ENCODE data around the gene DNAJC15. TPM values are rescaled to one million over a fixed set of nuclear protein-coding genes. Genes with fewer than 3 reads are reported as not detected.

DNAJC15 gene
- total RNA-seq, 6 donors from 2014 or later = 3.1 to 19.3 (median 9.0) TPM

GRCh38 chr13:43141685-43142084 lies 118.3 kb downstream of the DNAJC15 start:
- no peak overlapping the region for H3K4me3 ChIP-seq
- no peak overlapping the region for H3K27ac ChIP-seq
- ATAC-seq (ENCODE audit: low FRiP score in 2 of 2) (no peak), DNase-seq (no peak)
- TF ChIP-seq CTCF (IDR thresholded peaks at IDR 0.05) = no peak
- TF ChIP-seq POLR2AphosphoS5 (IDR thresholded peaks at IDR 0.05) = no peak
- no peak for TF ChIP-seq POLR2A (IDR thresholded peaks at IDR 0.05)
- no peak for TF ChIP-seq EP300 (IDR thresholded peaks at IDR 0.05)
- H3K9me3 ChIP-seq = no peaks in the 10 kb centered on the region
- H3K36me3 ChIP-seq = no peaks in the 10 kb centered on the region
- H3K27me3 ChIP-seq = no peaks in the 10 kb centered on the region
- WGBS, 2 donors = 67 to 92% methylated on average over 4 of the region's 4 CpGs
- H3K4me1 ChIP-seq = no peaks in the 10 kb centered on the region

GRCh38 chr13:43143591-43143990 lies 120.2 kb downstream of the DNAJC15 start:
- no peaks in the 10 kb centered on the region for H3K36me3 ChIP-seq
- no peak overlapping the region for H3K4me3 ChIP-seq
- TF ChIP-seq POLR2AphosphoS5 (IDR thresholded peaks at IDR 0.05) = no peak
- no peak for DNase-seq
- no peak for ATAC-seq (ENCODE audit: low FRiP score in 2 of 2)
- H3K4me1 ChIP-seq = no peaks in the 10 kb centered on the region
- H3K27ac ChIP-seq = no peak overlapping the region
- WGBS, 2 donors = 56 to 63% methylated on average over 3 of the region's 3 CpGs
- H3K27me3 ChIP-seq = no peaks in the 10 kb centered on the region
- H3K9me3 ChIP-seq = no peaks in the 10 kb centered on the region

- Histone ChIP-seq H3K36me3 (no peaks in the 10 kb centered on the region), H3K4me3 (no peak overlapping the region), H3K9me3 (no peaks in the 10 kb centered on the region), H3K4me1 (no peaks in the 10 kb centered on the region), H3K27ac (no peak overlapping the region), H3K27me3 (no peaks in the 10 kb centered on the region)
- WGBS, 2 donors = 67 to 78% methylated on average over 7 to 8 of the region's 8 CpGs
- TF ChIP-seq EP300 (IDR thresholded peaks at IDR 0.05) = no peak
- no peak for TF ChIP-seq POLR2AphosphoS5 (IDR thresholded peaks at IDR 0.05)
- TF ChIP-seq POLR2A (IDR thresholded peaks at IDR 0.05) = no peak
- TF ChIP-seq CTCF (IDR thresholded peaks at IDR 0.05) = no peak
- no peak for DNase-seq
- no peak for ATAC-seq (ENCODE audit: low FRiP score in 2 of 2)
These were observed 122.3 kb downstream of the DNAJC15 start for GRCh38 chr13:43145534-43146196.

GRCh38 chr13:43146400-43146799 lies 123.0 kb downstream of the DNAJC15 start:
- WGBS, 2 donors = 62 to 63% methylated on average over 3 of the region's 3 CpGs
- H3K4me1 ChIP-seq = no peaks in the 10 kb centered on the region
- no peak overlapping the region for H3K4me3 ChIP-seq
- H3K36me3 ChIP-seq = no peaks in the 10 kb centered on the region
- H3K27me3 ChIP-seq = no peaks in the 10 kb centered on the region
- no peak for DNase-seq
- no peak for ATAC-seq (ENCODE audit: low FRiP score in 2 of 2)
- no peak overlapping the region for H3K27ac ChIP-seq
- no peaks in the 10 kb centered on the region for H3K9me3 ChIP-seq
- no peak for TF ChIP-seq CTCF (IDR thresholded peaks at IDR 0.05)
- TF ChIP-seq POLR2AphosphoS5 (IDR thresholded peaks at IDR 0.05) = no peak
- TF ChIP-seq POLR2A (IDR thresholded peaks at IDR 0.05) = no peak
- no peak for TF ChIP-seq EP300 (IDR thresholded peaks at IDR 0.05)

- 72 to 78% methylated on average over 6 to 7 of the region's 7 CpGs for WGBS, 2 donors
- Histone ChIP-seq H3K4me3 (no peak overlapping the region), H3K27ac (no peak overlapping the region), H3K9me3 (no peaks in the 10 kb centered on the region), H3K36me3 (no peaks in the 10 kb centered on the region), H3K27me3 (no peaks in the 10 kb centered on the region), H3K4me1 (no peaks in the 10 kb centered on the region)
- no peak for TF ChIP-seq POLR2AphosphoS5 (IDR thresholded peaks at IDR 0.05)
- TF ChIP-seq CTCF (IDR thresholded peaks at IDR 0.05) = no peak
- no peak for TF ChIP-seq EP300 (IDR thresholded peaks at IDR 0.05)
- no peak for TF ChIP-seq POLR2A (IDR thresholded peaks at IDR 0.05)
- ATAC-seq (ENCODE audit: low FRiP score in 2 of 2) = no peak
- DNase-seq = no peak
These were observed 127.2 kb downstream of the DNAJC15 start for GRCh38 chr13:43150369-43151207.
